Glutamatergic neuron (in vitro differentiated cells): ENCODE results near the gene GARIN5A. TPM values are rescaled to one million over a fixed set of nuclear protein-coding genes. Genes with fewer than 3 reads are reported as not detected.

ENCODE experiments used
- DNase-seq: peaks from one replicate; pipeline ENCODE4 v3.0.0; 2022
- H3K27ac Mint-ChIP-seq: one replicate; pipeline ENCODE4 v1.8.0; 2020; ENCODE audit warnings: mild to moderate bottlenecking, mixed read lengths, inconsistent platforms; ENCODE audit not compliant: unreplicated experiment
- H3K27me3 Mint-ChIP-seq: one replicate; pipeline ENCODE4 v1.8.0; 2020; ENCODE audit warnings: mild to moderate bottlenecking, moderate library complexity, mixed read lengths, inconsistent platforms; ENCODE audit not compliant: unreplicated experiment
- H3K36me3 Mint-ChIP-seq: one replicate; pipeline ENCODE4 v1.8.0; 2020; ENCODE audit warnings: mild to moderate bottlenecking, mixed read lengths, inconsistent platforms; ENCODE audit not compliant: unreplicated experiment
- H3K4me1 Mint-ChIP-seq: one replicate; pipeline ENCODE4 v1.8.0; 2020; ENCODE audit warnings: mild to moderate bottlenecking, low read depth, mixed read lengths, inconsistent platforms; ENCODE audit not compliant: unreplicated experiment
- H3K4me3 Mint-ChIP-seq: one replicate; pipeline ENCODE4 v1.8.0; 2020; ENCODE audit warnings: mild to moderate bottlenecking, mixed read lengths, inconsistent platforms; ENCODE audit not compliant: unreplicated experiment
- H3K9me3 Mint-ChIP-seq: one replicate; pipeline ENCODE4 v1.8.0; 2020; ENCODE audit warnings: mild to moderate bottlenecking, moderate library complexity, mixed read lengths, inconsistent platforms; ENCODE audit not compliant: unreplicated experiment
- total RNA-seq: library from RNA; stranded (reverse); fragmentation: NEBNext Ultra II Directional; extraction: Animal tissue kit (Norgen Biotek cat#: 25700); gene quantifications from one replicate; pipeline ENCODE4 v1.2.1, GENCODE V29; 2021; ENCODE audit not compliant: unreplicated experiment
- TF ChIP-seq, protein P1 (sequence below): fragments of 200-600 bp; sonication (generic); IDR thresholded peaks from one replicate; pipeline ENCODE4 v1.5.0; 2021; ENCODE audit not compliant: partially characterized antibody, unreplicated experiment

Gene GARIN5A
- total RNA-seq, 1 donor from 2014 or later: 5.2 TPM

DNA sequence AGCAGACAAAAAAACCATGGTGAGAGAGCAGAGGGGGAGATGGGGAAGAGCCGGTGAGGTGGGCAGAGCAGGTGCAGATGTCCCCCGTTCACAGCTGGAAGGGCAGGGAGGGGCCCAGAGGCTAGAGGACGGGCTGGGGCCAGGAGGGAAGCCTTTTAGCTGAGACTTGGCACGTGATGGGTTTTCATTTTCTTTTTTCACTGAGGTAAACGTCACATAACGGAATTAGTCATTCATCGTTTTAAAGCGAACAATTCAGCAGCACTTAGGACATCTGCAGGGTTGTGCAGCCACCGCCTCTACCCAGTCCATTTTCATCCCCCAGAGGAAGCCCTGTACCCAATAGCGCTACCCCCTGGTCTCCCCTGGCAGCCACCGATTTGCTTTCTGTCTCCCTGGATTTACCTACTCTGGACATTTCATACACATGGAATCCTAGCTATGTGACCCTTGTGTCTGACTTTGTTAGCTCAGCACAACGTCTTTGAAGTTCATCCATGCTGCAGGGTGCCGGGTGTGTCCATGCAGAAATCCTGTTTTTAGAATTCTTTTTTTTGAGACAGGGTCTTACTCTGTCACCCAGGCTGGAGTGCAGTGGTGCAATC, 16.4 kb downstream of the GARIN5A start:
- Mint-ChIP-seq H3K27ac (no peak overlapping the region), H3K4me3 (no peak overlapping the region), H3K27me3 (peaks cover 11% of the 10 kb centered on the region), H3K9me3 (peaks cover 16% of the 10 kb centered on the region), H3K36me3 (peaks cover 8% of the 10 kb centered on the region), H3K4me1 (no peaks in the 10 kb centered on the region)
- no peak for DNase-seq
- TF ChIP-seq, protein P1, sequence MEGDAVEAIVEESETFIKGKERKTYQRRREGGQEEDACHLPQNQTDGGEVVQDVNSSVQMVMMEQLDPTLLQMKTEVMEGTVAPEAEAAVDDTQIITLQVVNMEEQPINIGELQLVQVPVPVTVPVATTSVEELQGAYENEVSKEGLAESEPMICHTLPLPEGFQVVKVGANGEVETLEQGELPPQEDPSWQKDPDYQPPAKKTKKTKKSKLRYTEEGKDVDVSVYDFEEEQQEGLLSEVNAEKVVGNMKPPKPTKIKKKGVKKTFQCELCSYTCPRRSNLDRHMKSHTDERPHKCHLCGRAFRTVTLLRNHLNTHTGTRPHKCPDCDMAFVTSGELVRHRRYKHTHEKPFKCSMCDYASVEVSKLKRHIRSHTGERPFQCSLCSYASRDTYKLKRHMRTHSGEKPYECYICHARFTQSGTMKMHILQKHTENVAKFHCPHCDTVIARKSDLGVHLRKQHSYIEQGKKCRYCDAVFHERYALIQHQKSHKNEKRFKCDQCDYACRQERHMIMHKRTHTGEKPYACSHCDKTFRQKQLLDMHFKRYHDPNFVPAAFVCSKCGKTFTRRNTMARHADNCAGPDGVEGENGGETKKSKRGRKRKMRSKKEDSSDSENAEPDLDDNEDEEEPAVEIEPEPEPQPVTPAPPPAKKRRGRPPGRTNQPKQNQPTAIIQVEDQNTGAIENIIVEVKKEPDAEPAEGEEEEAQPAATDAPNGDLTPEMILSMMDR: no peak

DNA sequence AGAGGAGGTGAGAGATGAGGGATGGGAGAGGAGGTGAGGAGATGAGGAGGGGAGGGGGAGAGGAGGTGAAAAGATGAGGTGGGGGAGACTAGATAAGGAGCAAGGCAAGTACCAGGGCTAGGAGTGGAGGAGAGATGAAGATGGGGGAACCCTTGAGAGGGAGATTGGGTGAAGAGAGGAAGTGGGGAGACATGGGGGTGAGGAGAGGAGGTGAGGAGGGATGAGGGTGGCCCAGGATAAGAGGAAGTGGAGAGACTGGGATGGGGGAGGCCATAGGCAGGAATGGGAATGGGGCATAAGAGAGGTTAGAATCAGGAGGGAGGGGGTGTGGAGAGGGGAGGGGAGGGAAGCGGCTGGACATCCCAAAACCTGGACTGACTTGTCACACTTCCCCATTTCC, 17.0 kb downstream of the GARIN5A start:
- no peak for DNase-seq
- H3K27me3 Mint-ChIP-seq: peaks cover 11% of the 10 kb centered on the region
- peaks cover 17% of the 10 kb centered on the region for H3K9me3 Mint-ChIP-seq
- H3K27ac Mint-ChIP-seq: no peak overlapping the region
- H3K36me3 Mint-ChIP-seq: peaks cover 8% of the 10 kb centered on the region
- TF ChIP-seq, protein P1: no peak
- no peak overlapping the region for H3K4me3 Mint-ChIP-seq
- H3K4me1 Mint-ChIP-seq: no peaks in the 10 kb centered on the region

DNA sequence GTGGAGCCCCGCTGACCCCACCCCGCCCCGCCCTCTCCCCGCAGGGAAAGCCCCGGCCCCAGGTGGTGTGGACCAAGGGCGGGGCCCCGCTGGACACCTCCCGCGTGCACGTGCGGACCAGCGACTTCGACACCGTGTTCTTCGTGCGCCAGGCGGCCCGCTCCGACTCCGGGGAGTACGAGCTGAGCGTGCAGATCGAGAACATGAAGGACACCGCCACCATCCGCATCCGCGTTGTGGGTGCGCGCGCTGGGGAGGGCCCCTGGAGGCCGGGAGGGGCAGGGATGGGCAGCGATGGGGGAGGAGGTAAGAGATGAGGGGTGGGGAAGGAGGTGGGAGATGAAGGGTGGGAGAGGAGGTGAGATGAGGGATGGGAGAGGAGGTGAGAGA, 17.6 kb downstream of the GARIN5A start:
- Mint-ChIP-seq H3K36me3 (peaks cover 8% of the 10 kb centered on the region), H3K4me1 (no peaks in the 10 kb centered on the region), H3K27me3 (peaks cover 11% of the 10 kb centered on the region), H3K27ac (no peak overlapping the region), H3K4me3 (no peak overlapping the region), H3K9me3 (peaks cover 17% of the 10 kb centered on the region)
- no peak for DNase-seq
- TF ChIP-seq, protein P1: no peak

DNA sequence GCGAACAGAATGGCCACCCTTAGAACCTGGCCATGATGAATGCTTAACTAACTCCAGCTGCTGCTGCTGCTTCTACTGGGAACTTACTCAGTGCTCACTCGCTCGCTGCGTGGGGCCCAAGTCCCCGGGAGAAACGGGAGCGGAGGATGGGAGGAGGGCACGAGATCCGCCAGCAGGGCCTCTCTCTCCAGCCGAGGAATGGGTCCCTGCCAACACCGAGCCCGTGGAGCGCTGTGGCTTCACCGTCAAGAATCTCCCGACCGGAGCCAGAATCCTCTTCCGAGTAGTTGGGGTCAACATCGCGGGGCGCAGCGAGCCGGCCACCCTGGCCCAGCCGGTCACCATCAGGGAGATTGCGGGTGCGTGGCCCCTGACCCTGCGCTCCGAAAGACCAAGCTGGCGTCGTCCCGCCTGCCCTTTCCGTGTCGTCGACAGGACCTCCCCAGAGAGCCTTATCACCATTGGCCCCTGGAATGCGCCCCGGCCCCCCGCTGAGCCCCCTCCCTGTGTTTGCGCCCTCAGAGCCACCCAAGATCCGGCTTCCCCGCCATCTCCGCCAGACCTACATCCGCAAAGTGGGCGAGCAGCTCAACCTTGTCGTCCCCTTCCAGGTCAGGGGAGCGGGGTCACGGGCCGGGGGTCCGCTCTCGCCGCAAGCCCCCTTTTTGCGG, 18.1 kb downstream of the GARIN5A start:
- DNase-seq: no peak
- TF ChIP-seq, protein P1: no peak
- Mint-ChIP-seq H3K27me3 (peaks cover 11% of the 10 kb centered on the region), H3K9me3 (peaks cover 17% of the 10 kb centered on the region), H3K27ac (no peak overlapping the region), H3K4me3 (no peak overlapping the region), H3K36me3 (peaks cover 8% of the 10 kb centered on the region), H3K4me1 (no peaks in the 10 kb centered on the region)

DNA sequence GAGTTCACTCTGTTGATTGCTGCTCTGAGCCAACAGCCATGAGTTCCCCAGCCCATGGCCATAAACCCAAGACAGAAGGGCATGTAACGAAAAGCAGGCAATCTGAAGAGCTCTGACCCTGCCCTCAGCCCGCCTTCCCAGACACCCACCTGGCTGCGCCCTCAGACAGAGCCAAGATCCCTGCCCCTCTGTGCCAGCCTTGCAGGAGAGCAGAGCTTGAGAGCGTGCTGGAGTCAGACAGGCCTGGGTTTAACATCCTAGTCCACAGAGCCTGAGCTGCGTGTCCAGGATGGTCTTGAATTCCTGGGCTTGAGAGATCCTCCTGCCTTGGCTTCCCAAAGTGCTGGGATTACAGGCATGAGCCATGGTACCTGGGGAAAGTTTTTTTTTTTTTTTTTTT, 19.3 kb downstream of the GARIN5A start:
- peaks cover 11% of the 10 kb centered on the region for H3K27me3 Mint-ChIP-seq
- no peak overlapping the region for H3K4me3 Mint-ChIP-seq
- DNase-seq: no peak
- peaks cover 17% of the 10 kb centered on the region for H3K9me3 Mint-ChIP-seq
- peaks cover 8% of the 10 kb centered on the region for H3K36me3 Mint-ChIP-seq
- no peaks in the 10 kb centered on the region for H3K4me1 Mint-ChIP-seq
- H3K27ac Mint-ChIP-seq: no peak overlapping the region
- TF ChIP-seq, protein P1: no peak
